T-helper 17 cell (primary cell): Measurements from ENCODE around the gene SV2C. TPM values are rescaled to one million over a fixed set of nuclear protein-coding genes. Genes with fewer than 3 reads are reported as not detected.
"Not testable (repeated sequence)": the region's sequence is repeated elsewhere in the genome, so short reads cannot be mapped to it uniquely, and the experiment has no call there.

Experiments used
- ATAC-seq: fragments of 150-1000 bp; cut with Tn5 transposase; 2 replicates; pipeline ENCODE4 v1.10.0; 2021; ENCODE audit warnings: mild to moderate bottlenecking, moderate library complexity
- DNase-seq, 3 donors: peaks; one replicate each; pipeline versions ENCODE4 v3.0.0 to v3.0.0-alpha.2; 2020 to 2021
- H3K9me3 ChIP-seq: one replicate; pipeline ENCODE4 v1.7.0; 2013; ENCODE audit warnings: low read length, mild to moderate bottlenecking; ENCODE audit not compliant: control insufficient read depth, poor library complexity, severe bottlenecking
- H3K27ac Mint-ChIP-seq: one replicate; pipeline ENCODE4 v1.8.0; 2022; ENCODE audit warnings: mild to moderate bottlenecking, moderate library complexity, mixed read lengths
- H3K27me3 Mint-ChIP-seq: one replicate; pipeline ENCODE4 v1.8.0; 2022; ENCODE audit warnings: mixed read lengths
- H3K36me3 Mint-ChIP-seq: one replicate; pipeline ENCODE4 v1.8.0; 2022; ENCODE audit warnings: low read depth, mixed read lengths
- H3K4me1 Mint-ChIP-seq: one replicate; pipeline ENCODE4 v1.8.0; 2022; ENCODE audit warnings: mild to moderate bottlenecking, mixed read lengths
- H3K4me3 Mint-ChIP-seq: one replicate; pipeline ENCODE4 v1.8.0; 2022; ENCODE audit warnings: mild to moderate bottlenecking, moderate library complexity, mixed read lengths
- total RNA-seq, 4 donors: library from RNA in 2 of 4; stranded (reverse) in 2 of 4; gene quantifications; one replicate each; pipeline ENCODE4 v1.2.3 and lab custom pipeline; 2022 to 2026

Gene SV2C
- total RNA-seq, 2 donors from 2014 or later: 0.02 to 0.18 TPM

DNA sequence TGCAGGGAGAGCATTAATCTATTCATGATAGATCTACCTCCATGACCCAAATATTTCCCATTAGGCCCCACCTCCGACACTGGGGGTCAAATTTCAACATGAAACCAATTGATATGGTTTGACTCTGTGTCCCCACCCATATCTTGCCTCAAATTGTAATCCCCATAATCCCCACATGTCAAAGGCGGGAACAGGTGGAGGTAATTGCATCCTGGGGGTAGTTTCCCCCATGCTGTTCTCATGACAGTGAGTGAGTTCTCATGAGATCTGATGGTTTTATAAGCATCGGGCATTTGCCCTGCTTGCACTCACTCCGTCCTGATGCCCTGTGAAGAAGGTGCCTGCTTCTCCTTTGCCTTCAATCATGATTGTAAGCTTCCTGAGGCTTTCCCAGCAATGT lies 153.5 kb downstream of the SV2C start:
- DNase-seq (no peak), ATAC-seq (no peak)
- no peaks in the 10 kb centered on the region for H3K9me3 ChIP-seq
- no peaks in the 10 kb centered on the region for H3K36me3 Mint-ChIP-seq
- H3K27me3 Mint-ChIP-seq: peaks cover 10% of the 10 kb centered on the region
- H3K4me1 Mint-ChIP-seq: no peaks in the 10 kb centered on the region
- H3K4me3 Mint-ChIP-seq: no peak overlapping the region
- no peak overlapping the region for H3K27ac Mint-ChIP-seq

DNA sequence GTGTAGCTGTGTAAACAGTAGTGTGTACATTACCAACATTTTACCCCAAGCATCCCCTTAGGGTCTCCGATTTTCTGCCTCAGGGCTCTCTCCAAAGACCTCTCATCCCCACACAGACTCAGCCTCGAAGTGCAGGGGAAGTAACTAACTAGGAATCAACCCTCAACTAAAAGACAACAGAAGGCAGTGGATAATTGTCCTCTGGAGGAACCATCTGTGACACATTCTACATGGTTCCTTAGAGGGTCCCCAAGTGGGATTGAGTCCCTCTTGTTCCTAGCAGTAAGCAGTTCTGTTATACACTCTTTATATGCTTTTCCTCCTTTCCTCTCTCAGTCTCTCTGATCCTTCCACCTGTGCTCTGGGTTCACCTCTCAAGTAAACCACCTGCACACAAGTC lies 157.2 kb downstream of the SV2C start:
- Mint-ChIP-seq H3K4me3 (no peak overlapping the region), H3K36me3 (no peaks in the 10 kb centered on the region), H3K27ac (no peak overlapping the region), H3K4me1 (no peaks in the 10 kb centered on the region), H3K27me3 (peaks cover 10% of the 10 kb centered on the region)
- H3K9me3 ChIP-seq: no peaks in the 10 kb centered on the region
- ATAC-seq (no peak), DNase-seq (no peak)

DNA sequence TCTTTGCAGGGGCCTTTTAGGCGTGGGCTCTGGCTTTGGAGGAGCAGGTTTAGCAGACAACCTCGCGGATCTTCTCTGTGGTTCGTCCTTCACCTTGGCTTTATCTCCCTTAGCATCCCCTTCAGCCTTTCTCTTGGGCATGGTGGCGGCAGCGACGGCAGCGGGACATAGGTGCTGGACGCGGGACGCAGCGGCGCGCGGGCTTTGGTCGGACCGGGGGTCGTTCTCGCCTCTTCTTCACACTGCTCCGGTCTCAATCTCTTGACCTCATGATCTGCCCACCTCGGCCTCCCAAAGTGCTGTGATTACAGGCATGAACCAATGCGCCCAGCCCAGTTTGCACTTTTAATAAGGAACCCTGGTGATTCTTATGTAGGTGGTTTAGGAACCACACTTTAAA lies 159.0 kb downstream of the SV2C start:
- H3K4me3 Mint-ChIP-seq, H3K9me3 ChIP-seq, H3K4me1 Mint-ChIP-seq, H3K36me3 Mint-ChIP-seq, H3K27ac Mint-ChIP-seq, H3K27me3 Mint-ChIP-seq, DNase-seq, ATAC-seq: not testable (repeated sequence)

- ATAC-seq: no peak
- no peaks in the 10 kb centered on the region for H3K4me1 Mint-ChIP-seq
- DNase-seq: no peak
- H3K4me3 Mint-ChIP-seq: no peak overlapping the region
- H3K9me3 ChIP-seq: no peaks in the 10 kb centered on the region
- H3K36me3 Mint-ChIP-seq: no peaks in the 10 kb centered on the region
- peaks cover 3% of the 10 kb centered on the region for H3K27me3 Mint-ChIP-seq
- no peak overlapping the region for H3K27ac Mint-ChIP-seq
Observed at GRCh38 chr5:76245590-76245989, 162.4 kb downstream of the SV2C start.

DNA sequence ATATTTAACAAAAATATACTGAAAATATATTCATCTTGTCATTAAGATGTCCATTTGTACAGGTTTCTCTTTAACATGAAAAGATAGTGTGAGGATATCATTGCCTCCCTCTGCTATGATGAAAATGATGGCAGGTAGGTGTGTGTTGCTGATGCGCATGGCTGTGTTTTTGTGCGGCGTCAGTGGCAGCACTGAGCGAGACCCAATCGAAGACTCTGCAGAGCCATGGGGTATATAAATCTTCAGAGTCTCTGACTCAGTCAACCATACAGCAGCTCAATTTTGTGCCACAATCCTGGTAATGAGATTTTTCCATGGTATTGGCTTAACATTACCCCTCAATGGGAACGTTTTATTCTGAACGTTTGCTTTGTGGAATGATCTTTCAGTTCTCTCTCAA lies 166.4 kb downstream of the SV2C start:
- peaks cover 7% of the 10 kb centered on the region for H3K27me3 Mint-ChIP-seq
- H3K36me3 Mint-ChIP-seq: no peaks in the 10 kb centered on the region
- no peak for ATAC-seq
- no peaks in the 10 kb centered on the region for H3K9me3 ChIP-seq
- no peak overlapping the region for H3K4me3 Mint-ChIP-seq
- H3K27ac Mint-ChIP-seq: no peak overlapping the region
- DNase-seq: no peak
- no peaks in the 10 kb centered on the region for H3K4me1 Mint-ChIP-seq

DNA sequence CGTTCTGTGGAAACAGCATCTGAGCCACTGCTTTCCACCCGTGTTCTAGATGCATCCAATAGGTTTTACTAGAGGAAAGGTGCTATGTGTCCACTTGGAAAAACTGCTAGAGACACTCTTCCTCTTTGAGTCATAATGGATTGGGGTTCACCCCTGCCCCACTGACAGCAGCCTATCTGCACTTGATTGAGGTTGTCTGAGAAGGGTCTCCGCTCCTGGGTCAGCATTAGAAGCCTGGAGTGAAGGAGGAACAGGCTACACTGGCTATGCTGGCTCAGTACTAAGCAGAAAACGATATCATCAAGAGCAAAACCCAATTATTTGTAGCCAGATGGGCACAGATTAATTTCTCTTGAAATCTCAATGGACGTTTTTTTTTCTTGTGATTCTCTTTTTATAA lies 167.3 kb downstream of the SV2C start:
- peaks cover 12% of the 10 kb centered on the region for H3K27me3 Mint-ChIP-seq
- H3K4me1 Mint-ChIP-seq: no peaks in the 10 kb centered on the region
- DNase-seq: no peak
- no peaks in the 10 kb centered on the region for H3K36me3 Mint-ChIP-seq
- ATAC-seq: no peak
- no peaks in the 10 kb centered on the region for H3K9me3 ChIP-seq
- H3K27ac Mint-ChIP-seq: no peak overlapping the region
- H3K4me3 Mint-ChIP-seq: no peak overlapping the region

DNA sequence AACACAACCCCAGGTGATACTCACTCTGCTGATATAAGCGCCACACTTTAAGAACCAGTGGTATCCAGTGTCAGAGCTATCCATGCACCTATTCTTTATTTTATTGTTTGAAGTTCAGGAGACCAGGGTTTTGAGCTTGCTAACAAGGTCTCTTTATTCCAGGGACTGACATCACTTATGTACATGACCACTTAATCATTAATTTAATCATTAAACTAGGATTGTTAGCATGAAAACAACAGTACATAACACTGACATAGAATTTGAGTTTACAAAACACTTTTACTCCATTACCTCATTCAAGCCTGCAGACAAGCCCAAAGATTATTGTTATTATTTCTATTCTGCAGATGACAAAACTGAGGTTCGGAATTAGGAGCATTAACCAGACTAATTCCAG lies 168.5 kb downstream of the SV2C start:
- Mint-ChIP-seq H3K4me1 (peaks cover 4% of the 10 kb centered on the region), H3K4me3 (no peak overlapping the region), H3K36me3 (no peaks in the 10 kb centered on the region), H3K27me3 (peaks cover 18% of the 10 kb centered on the region), H3K27ac (no peak overlapping the region)
- DNase-seq: no peak
- H3K9me3 ChIP-seq: no peaks in the 10 kb centered on the region
- ATAC-seq: no peak

- DNase-seq (no peak), ATAC-seq (no peak)
- no peak overlapping the region for H3K4me3 Mint-ChIP-seq
- H3K9me3 ChIP-seq: no peaks in the 10 kb centered on the region
- no peak overlapping the region for H3K27ac Mint-ChIP-seq
- H3K36me3 Mint-ChIP-seq: no peaks in the 10 kb centered on the region
- H3K27me3 Mint-ChIP-seq: peaks cover 18% of the 10 kb centered on the region
- H3K4me1 Mint-ChIP-seq: peaks cover 4% of the 10 kb centered on the region
Observed at GRCh38 chr5:76252437-76252836, 169.3 kb downstream of the SV2C start.

GRCh38 chr5:76256116-76256889 lies 173.1 kb downstream of the SV2C start:
- H3K4me1 Mint-ChIP-seq: peaks cover 4% of the 10 kb centered on the region
- peaks cover 18% of the 10 kb centered on the region for H3K27me3 Mint-ChIP-seq
- ATAC-seq: peak; percentile 96
- H3K27ac Mint-ChIP-seq: peak overlapping the region; percentile 34
- DNase-seq: peak; percentile 19 to 40 (median 29)
- no peaks in the 10 kb centered on the region for H3K36me3 Mint-ChIP-seq
- no peak overlapping the region for H3K4me3 Mint-ChIP-seq
- H3K9me3 ChIP-seq: no peaks in the 10 kb centered on the region

DNA sequence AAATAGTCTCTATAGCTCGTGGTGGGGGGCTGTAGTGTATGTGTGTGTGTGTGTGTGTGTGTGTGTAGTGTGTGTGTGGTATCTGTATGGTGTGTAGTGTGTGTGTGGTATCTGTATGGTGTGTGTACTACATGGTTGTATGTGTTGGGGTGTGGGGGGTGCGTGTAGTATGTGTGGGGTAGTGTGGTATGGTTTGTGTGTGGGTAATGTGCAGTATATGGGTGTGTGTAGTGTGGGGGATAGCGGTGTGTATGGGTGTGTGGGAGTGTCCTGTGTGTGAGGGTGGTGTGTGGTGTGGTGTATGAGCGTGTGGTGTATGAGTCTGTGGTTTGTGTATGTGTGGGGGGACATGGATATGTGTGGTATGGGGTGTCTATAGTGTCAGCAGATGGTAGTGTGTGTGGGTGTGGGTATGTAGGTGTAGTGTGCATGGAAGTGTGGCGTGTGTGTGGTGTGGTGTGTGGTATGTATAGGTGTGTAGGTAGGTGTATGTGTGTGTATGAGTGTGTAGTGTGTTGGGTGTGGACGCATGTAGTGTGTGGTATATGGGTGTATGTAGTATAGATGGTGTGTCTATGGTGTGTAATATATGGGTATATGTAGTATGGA lies 174.1 kb downstream of the SV2C start:
- Mint-ChIP-seq H3K4me1 (peaks cover 4% of the 10 kb centered on the region), H3K27ac (no peak overlapping the region), H3K27me3 (peaks cover 14% of the 10 kb centered on the region), H3K4me3 (no peak overlapping the region), H3K36me3 (no peaks in the 10 kb centered on the region)
- no peak for DNase-seq
- H3K9me3 ChIP-seq: no peaks in the 10 kb centered on the region
- no peak for ATAC-seq

DNA sequence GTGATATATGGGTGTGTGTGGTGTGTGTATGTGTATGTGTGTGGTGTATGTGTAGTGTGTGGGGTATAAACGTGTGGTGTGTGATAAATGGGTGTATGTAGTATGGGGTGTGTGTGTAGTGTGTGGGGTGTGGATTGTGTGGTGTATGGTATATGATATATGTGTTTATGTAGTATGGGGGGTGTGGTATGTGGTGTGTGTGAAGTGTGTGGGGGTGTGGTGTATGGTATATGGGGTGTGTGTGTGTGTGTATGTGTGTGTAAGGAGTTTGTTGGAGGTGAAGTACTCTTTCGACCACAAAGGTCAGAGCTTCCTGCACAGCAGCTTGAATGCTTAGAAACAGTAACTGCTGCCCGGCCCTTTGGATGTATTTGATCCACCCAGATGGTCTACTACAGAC lies 174.7 kb downstream of the SV2C start:
- no peaks in the 10 kb centered on the region for H3K9me3 ChIP-seq
- H3K27ac Mint-ChIP-seq: no peak overlapping the region
- peaks cover 4% of the 10 kb centered on the region for H3K4me1 Mint-ChIP-seq
- DNase-seq: no peak
- no peak for ATAC-seq
- peaks cover 10% of the 10 kb centered on the region for H3K27me3 Mint-ChIP-seq
- H3K4me3 Mint-ChIP-seq: no peak overlapping the region
- no peaks in the 10 kb centered on the region for H3K36me3 Mint-ChIP-seq

DNA sequence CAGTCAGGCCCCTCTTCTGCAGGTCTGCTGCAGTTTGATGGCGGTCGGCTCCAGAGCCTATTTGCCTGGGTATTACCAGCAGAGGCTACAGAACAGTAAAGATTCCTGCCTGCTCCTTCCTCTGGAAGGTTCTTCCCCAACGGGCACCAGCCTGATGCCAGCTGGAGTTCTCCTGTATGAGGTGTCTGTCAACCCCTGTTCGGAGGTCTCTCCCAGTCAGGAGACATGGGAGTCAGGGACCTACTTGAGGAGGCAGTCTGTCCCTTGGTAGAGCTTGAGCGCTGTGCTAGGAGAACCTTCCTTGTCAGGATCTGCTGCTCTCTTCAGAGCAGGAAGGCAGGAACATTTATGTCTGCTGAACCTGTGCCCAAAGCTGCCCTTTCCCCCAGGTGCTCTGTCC lies 181.5 kb downstream of the SV2C start:
- ATAC-seq (no peak), DNase-seq (no peak)
- peaks cover 4% of the 10 kb centered on the region for H3K4me1 Mint-ChIP-seq
- peaks cover 11% of the 10 kb centered on the region for H3K27me3 Mint-ChIP-seq
- peaks cover 6% of the 10 kb centered on the region for H3K36me3 Mint-ChIP-seq
- H3K9me3 ChIP-seq: no peaks in the 10 kb centered on the region
- no peak overlapping the region for H3K4me3 Mint-ChIP-seq
- H3K27ac Mint-ChIP-seq: no peak overlapping the region

DNA sequence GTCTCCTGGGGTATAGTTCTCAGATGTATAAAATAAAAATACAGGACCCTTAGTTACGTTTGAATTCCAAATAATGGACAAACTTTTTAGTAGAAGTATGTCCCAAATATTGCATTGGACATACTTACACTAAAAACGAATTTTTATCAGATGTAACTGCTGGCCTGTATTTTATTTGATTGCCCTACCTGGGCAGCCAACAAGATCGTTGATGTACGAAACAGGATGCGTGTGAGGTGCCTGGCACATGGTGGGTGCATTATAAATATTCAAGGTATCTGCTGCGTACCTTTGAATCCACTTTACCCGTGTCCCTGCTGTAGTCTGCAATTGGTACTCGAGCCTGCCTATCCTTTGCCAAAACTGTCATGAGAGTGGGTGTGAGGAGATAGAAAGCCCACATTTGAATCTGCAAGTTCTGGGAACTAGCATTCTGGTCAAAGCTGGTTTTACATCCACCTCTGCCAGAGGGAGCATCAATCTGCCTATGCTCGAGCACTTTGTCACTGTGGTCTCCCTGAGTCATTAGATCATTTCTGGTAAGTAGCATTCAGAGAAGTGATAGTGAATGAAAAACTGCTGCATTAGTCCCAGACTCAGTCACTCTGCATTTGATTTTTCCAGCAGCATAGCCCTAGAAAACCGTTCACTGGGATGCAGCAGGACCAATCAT lies 186.2 kb downstream of the SV2C start:
- DNase-seq (no peak), ATAC-seq (no peak)
- Mint-ChIP-seq H3K36me3 (peaks cover 6% of the 10 kb centered on the region), H3K27ac (no peak overlapping the region), H3K4me3 (no peak overlapping the region), H3K4me1 (peaks cover 9% of the 10 kb centered on the region), H3K27me3 (peaks cover 11% of the 10 kb centered on the region)
- H3K9me3 ChIP-seq: no peaks in the 10 kb centered on the region
